GM12892 (cell line): Measurements from ENCODE around the gene AVPR1B.

Experiments
- DNase-seq: peaks from one replicate; pipeline ENCODE4 v3.0.0; 2011; ENCODE audit not compliant: insufficient read length
- FAIRE-seq: peaks from 2 replicates; lab custom pipeline; 2011; peaks lifted over from hg19 to GRCh38; lab: Jason Lieb, UNC
- POLR2A ChIP-seq: IDR thresholded peaks from 2 replicates; pipeline ENCODE4 v1.6.1; 2011; ENCODE audit warnings: low read depth, low read length, control low read depth
- POLR2AphosphoS5 ChIP-seq: IDR thresholded peaks from 2 replicates; pipeline ENCODE4 v1.6.1; 2011; ENCODE audit warnings: low read depth, low read length, control low read depth
- TAF1 ChIP-seq: IDR thresholded peaks from 2 replicates; pipeline ENCODE4 v1.6.1; 2011; ENCODE audit warnings: low read depth, mild to moderate bottlenecking, control low read depth, low read length, borderline replicate concordance

Gene AVPR1B

GRCh38 chr1:206098242-206098919, 18.8 kb downstream of the AVPR1B start:
- FAIRE-seq (no peak), DNase-seq (no peak)
- no peak for TF ChIP-seq TAF1
- TF ChIP-seq POLR2A: no peak
- TF ChIP-seq POLR2AphosphoS5: no peak

GRCh38 chr1:206097381-206097780, 19.8 kb downstream of the AVPR1B start:
- DNase-seq (no peak), FAIRE-seq (no peak)
- TF ChIP-seq POLR2A (no peak), POLR2AphosphoS5 (no peak), TAF1 (no peak)

DNA sequence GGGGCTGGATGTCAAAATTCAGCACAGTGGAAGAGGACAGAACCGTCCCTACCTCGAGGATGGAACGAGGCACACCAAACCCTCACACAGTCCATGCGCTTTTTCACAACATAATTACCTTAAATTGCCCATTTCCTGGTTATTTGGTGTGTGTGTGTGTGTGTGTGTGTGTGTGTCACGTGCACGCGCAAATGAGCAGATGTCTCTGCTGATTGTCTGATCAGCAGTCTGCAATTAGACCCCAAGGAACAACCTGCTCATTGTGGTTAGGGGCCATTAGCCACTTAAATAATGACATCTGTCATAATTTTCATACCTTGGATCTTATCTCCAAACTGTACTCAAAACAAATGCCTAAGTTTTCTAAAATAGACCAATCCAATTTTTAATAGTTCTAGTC, 23.2 kb downstream of the AVPR1B start:
- DNase-seq (no peak), FAIRE-seq (no peak)
- TF ChIP-seq POLR2A: no peak
- TF ChIP-seq POLR2AphosphoS5: no peak
- TF ChIP-seq TAF1: no peak

GRCh38 chr1:206089341-206089740, 27.8 kb downstream of the AVPR1B start:
- FAIRE-seq (no peak), DNase-seq (no peak)
- TF ChIP-seq TAF1: no peak
- TF ChIP-seq POLR2A: no peak
- no peak for TF ChIP-seq POLR2AphosphoS5

DNA sequence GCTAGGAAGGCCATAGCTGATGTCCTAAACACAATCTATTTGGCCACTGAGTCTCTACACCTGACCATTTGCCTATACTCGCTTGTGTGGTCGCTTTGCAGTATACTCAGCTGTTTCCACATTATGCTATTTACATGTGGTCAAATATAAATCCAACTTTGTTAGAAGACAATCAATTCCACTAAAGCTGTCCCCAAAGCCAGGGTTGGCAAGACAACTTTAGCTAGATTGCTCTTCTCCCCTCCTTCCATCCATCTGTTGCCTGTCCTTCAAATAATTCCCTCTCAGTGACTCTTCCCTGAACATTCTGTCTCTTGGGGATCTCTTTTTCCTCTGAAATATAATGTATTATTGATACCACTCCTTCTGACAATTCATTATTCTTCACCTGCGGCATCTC, 30.1 kb downstream of the AVPR1B start:
- no peak for TF ChIP-seq POLR2A
- DNase-seq: no peak
- no peak for FAIRE-seq

- DNase-seq: no peak
- TF ChIP-seq POLR2A (no peak), POLR2AphosphoS5 (no peak), TAF1 (no peak)
- FAIRE-seq: no peak
These were observed 33.4 kb downstream of the AVPR1B start for GRCh38 chr1:206083750-206084149.

DNA sequence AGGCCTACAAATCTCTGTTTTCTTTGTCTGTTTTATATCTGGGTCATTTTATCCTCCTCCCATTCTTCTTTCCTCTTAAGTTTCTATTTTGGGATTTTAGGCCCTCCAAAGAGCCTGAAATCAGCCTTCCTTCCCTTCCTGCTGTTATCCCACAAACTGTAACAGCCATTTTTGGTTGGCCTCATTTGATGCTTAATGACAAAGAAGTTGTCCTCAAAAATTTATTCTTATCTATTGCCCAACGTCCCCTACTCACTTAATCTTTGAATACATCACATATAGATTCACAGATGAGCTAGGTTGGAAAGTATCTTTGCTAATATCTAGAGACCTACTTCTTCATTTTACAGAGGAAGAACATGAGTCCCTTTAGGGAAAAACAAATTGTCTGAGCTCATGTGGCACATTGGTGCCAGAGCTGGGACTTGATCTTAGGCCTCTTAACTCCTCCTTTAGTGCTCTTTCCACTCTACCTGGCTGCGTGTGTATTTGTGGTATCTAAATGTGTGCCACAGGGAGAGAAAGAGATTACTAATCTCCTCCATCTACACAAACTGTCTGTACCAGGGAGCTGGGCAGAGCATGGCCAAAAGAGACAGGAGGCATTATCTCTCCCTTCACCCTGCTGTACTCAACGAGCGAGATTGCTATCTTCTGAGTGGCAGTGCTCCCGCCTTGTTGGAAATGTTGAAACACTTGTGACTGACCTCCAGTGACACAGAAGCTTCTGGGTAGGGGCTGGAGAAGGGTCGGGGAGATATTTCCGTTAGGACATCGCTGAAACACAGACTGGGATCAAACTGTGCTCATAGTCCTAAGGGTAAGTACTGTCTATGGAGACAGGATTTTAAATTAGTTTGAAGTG, 34.1 kb downstream of the AVPR1B start:
- TF ChIP-seq POLR2AphosphoS5 (no peak), POLR2A (no peak), TAF1 (no peak)
- FAIRE-seq (no peak), DNase-seq (no peak)

DNA sequence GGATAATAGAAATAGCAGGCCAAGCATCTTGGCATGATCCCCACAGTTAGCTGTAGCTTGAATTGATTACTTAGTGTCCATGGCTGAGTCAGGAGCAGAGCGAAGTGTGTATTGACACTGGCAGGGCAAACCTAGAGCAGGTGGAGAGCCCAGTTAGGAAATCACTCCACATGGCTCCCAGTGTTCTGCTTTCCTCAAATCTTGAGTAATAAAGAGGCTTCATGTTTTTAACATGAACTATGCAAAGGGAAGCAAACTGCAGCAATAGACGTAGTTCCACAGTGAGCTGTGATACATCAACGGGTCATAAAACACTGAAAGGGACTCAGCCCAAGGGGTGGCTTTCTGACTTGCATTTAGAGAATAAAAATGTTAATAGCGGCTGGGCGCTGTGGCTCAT, 35.3 kb downstream of the AVPR1B start:
- FAIRE-seq: no peak
- no peak for DNase-seq
- TF ChIP-seq TAF1: no peak
- TF ChIP-seq POLR2AphosphoS5: no peak
- TF ChIP-seq POLR2A: no peak

GRCh38 chr1:206080026-206080820, 37.0 kb downstream of the AVPR1B start:
- no peak for TF ChIP-seq TAF1
- no peak for TF ChIP-seq POLR2A
- no peak for TF ChIP-seq POLR2AphosphoS5
- DNase-seq (no peak), FAIRE-seq (no peak)

- TF ChIP-seq POLR2A (no peak), POLR2AphosphoS5 (no peak), TAF1 (no peak)
- FAIRE-seq: no peak
- DNase-seq: no peak
These were observed 38.1 kb downstream of the AVPR1B start for GRCh38 chr1:206079135-206079534.
